GM12801 (cell line): ENCODE data around the gene CCR7.

Source experiments
- CTCF ChIP-seq: IDR thresholded peaks from one replicate; pipeline ENCODE4 v1.5.1; 2011; ENCODE audit warnings: control low read depth; ENCODE audit not compliant: insufficient read length; ENCODE audit errors: extremely low read depth

Gene CCR7

GRCh38 chr17:40561871-40562611, 3.2 kb downstream of the CCR7 start:
- TF ChIP-seq CTCF: no peak

GRCh38 chr17:40561294-40561870, 3.9 kb downstream of the CCR7 start:
- TF ChIP-seq CTCF: no peak

- TF ChIP-seq CTCF: no peak
Observed at GRCh38 chr17:40560592-40561293, 4.5 kb downstream of the CCR7 start.

- TF ChIP-seq CTCF: no peak
Observed at GRCh38 chr17:40559954-40560591, 5.2 kb downstream of the CCR7 start.

GRCh38 chr17:40559564-40559916, 5.7 kb downstream of the CCR7 start:
- TF ChIP-seq CTCF: no peak

GRCh38 chr17:40558890-40559563, 6.2 kb downstream of the CCR7 start:
- TF ChIP-seq CTCF: no peak

GRCh38 chr17:40558300-40558889, 6.9 kb downstream of the CCR7 start:
- no peak for TF ChIP-seq CTCF
